Activated CD4-positive, alpha-beta T cell treated with anti-CD3 and anti-CD28 coated beads, Interleukin-2, amount 10 ng/mL, durations not matched to agents 7 days and 5 days (primary cell): ENCODE measurements around the gene RIMS3. TPM values are rescaled to one million over a fixed set of nuclear protein-coding genes. Genes with fewer than 3 reads are reported as not detected.
A peak's percentile ranks its signal among the peaks of the same experiment; 100 is the strongest.
"Not testable (repeated sequence)": the region's sequence is repeated elsewhere in the genome, so short reads cannot be mapped to it uniquely, and the experiment has no call there.

Experiments used
- CTCF ChIA-PET: fragments of 350-600 bp; sonication (Branson Sonifier 250); formaldehyde crosslinking; loops from one replicate; lab custom pipeline; 2021; ENCODE audit warnings: antibody characterized with exemption; lab: Charles Lee
- POLR2A ChIA-PET: fragments of 350-600 bp; sonication (Branson Sonifier 250); formaldehyde crosslinking; loops from one replicate; lab custom pipeline; 2021; ENCODE audit warnings: antibody characterized with exemption; lab: Charles Lee
- DNase-seq: peaks from one replicate; pipeline ENCODE4 v3.0.0-alpha.2; 2020
- H3K27ac Mint-ChIP-seq: one replicate; pipeline ENCODE4 v1.8.0; 2021; ENCODE audit warnings: mild to moderate bottlenecking, moderate library complexity, mixed read lengths
- H3K27me3 Mint-ChIP-seq: one replicate; pipeline ENCODE4 v1.8.0; 2021; ENCODE audit warnings: mixed read lengths
- H3K36me3 Mint-ChIP-seq: one replicate; pipeline ENCODE4 v1.8.0; 2021; ENCODE audit warnings: low read depth, mixed read lengths
- H3K4me1 Mint-ChIP-seq: one replicate; pipeline ENCODE4 v1.8.0; 2021; ENCODE audit warnings: mixed read lengths
- H3K4me3 Mint-ChIP-seq: one replicate; pipeline ENCODE4 v1.8.0; 2021; ENCODE audit warnings: mild to moderate bottlenecking, moderate library complexity, mixed read lengths
- H3K9me3 Mint-ChIP-seq: one replicate; pipeline ENCODE4 v1.8.0; 2021; ENCODE audit warnings: mixed read lengths
- total RNA-seq, 2 experiments: library from RNA; stranded (reverse); gene quantifications; one replicate each; pipeline ENCODE4 v1.2.3, GENCODE V29; 2021

Gene RIMS3
- total RNA-seq, 2 experiments from 2014 or later = 4.0 to 5.4 TPM

DNA sequence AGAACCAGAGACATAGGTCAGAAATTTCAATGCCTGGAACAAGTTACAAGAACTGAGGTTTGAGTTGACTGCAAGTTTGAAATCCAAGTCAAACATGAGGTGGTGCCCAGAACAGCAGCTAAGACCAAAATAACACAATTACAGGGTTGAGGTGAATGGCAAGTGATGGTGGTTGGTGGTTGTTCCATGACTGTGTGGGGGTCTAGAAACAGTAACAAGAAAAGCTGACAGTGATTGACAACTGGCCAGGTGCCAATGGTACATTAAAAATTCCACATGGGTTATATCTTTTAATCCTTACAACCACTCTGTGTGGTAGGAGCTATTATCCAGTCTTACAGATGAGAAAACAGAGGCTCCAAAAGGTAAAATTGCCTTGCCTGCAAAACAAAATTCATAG lies 32.0 kb downstream of the RIMS3 start:
- DNase-seq = no peak
- ChIA-PET POLR2A (no interaction called here), CTCF (interaction anchor here (1.5 kb wide), 1 partner anchor 10 kb away, joined by 6 read pairs; no protein-coding TSS in a partner anchor)
- Mint-ChIP-seq H3K4me3 (no peak overlapping the region), H3K36me3 (peaks cover 5% of the 10 kb centered on the region), H3K27me3 (no peaks in the 10 kb centered on the region), H3K9me3 (no peaks in the 10 kb centered on the region), H3K4me1 (peaks cover 33% of the 10 kb centered on the region), H3K27ac (no peak overlapping the region)

GRCh38 chr1:40630488-40631223 lies 34.8 kb downstream of the RIMS3 start:
- peak; percentile 2 for DNase-seq
- ChIA-PET CTCF (interaction anchor here (0.6 to 2.3 kb wide), 7 partner anchors 14 to 361 kb away, joined by 3 to 8 read pairs (median 4); no protein-coding TSS in a partner anchor), POLR2A (no interaction called here)
- Mint-ChIP-seq H3K27me3 (no peaks in the 10 kb centered on the region), H3K27ac (peak overlapping the region; percentile 13), H3K36me3 (peaks cover 5% of the 10 kb centered on the region), H3K4me1 (peaks cover 38% of the 10 kb centered on the region), H3K9me3 (no peaks in the 10 kb centered on the region), H3K4me3 (no peak overlapping the region)

DNA sequence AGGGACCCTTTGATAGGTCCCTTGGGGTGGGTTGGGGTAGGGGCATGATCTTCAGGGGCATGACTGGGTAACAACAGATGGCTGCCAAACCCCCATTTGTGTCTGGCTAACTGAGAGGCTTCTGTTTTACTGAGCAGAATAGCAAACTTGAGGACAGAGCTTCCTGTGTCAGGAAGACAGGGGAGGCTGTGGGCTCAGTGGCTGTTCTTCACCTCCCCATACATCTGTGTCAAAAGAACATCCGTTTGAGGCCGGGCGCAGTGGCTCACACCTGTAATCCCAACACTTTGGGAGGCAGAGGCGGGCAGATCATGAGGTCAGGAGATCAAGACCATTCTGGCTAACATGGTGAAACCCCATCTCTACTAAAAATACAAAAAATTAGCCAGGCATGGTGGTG lies 35.9 kb downstream of the RIMS3 start:
- peak; percentile 45 for DNase-seq
- Mint-ChIP-seq H3K4me3 (peak overlapping the region; percentile 22), H3K27ac (peak overlapping the region; percentile 76), H3K4me1 (peaks cover 29% of the 10 kb centered on the region)
- POLR2A ChIA-PET, H3K9me3 Mint-ChIP-seq, H3K36me3 Mint-ChIP-seq, H3K27me3 Mint-ChIP-seq: not testable (repeated sequence)
- CTCF ChIA-PET = interaction anchor here (0.5 to 2.3 kb wide), 5 partner anchors 16 to 238 kb away, joined by 3 to 8 read pairs (median 4); no protein-coding TSS in a partner anchor

- peaks cover 28% of the 10 kb centered on the region for H3K4me1 Mint-ChIP-seq
- peak; percentile 5 for DNase-seq
- peaks cover 3% of the 10 kb centered on the region for H3K36me3 Mint-ChIP-seq
- H3K27ac Mint-ChIP-seq = peak overlapping the region; percentile 76
- H3K4me3 Mint-ChIP-seq = no peak overlapping the region
- POLR2A ChIA-PET = no interaction called here
- no peaks in the 10 kb centered on the region for H3K27me3 Mint-ChIP-seq
- CTCF ChIA-PET = interaction anchor here (0.5 to 1.6 kb wide), 4 partner anchors 21 to 238 kb away, joined by 3 to 4 read pairs (median 4); no protein-coding TSS in a partner anchor
- no peaks in the 10 kb centered on the region for H3K9me3 Mint-ChIP-seq
These were observed 36.6 kb downstream of the RIMS3 start for GRCh38 chr1:40628903-40629292.

- H3K4me1 Mint-ChIP-seq = peaks cover 24% of the 10 kb centered on the region
- peak overlapping the region; percentile 76 for H3K27ac Mint-ChIP-seq
- no peak overlapping the region for H3K4me3 Mint-ChIP-seq
- peak; percentile 12 for DNase-seq
- no peaks in the 10 kb centered on the region for H3K27me3 Mint-ChIP-seq
- H3K9me3 Mint-ChIP-seq = no peaks in the 10 kb centered on the region
- CTCF ChIA-PET = interaction anchor here (1.5 to 1.7 kb wide), 3 partner anchors 12 to 31 kb away, joined by 3 to 4 read pairs (median 3); no protein-coding TSS in a partner anchor
- POLR2A ChIA-PET = no interaction called here
- peaks cover 3% of the 10 kb centered on the region for H3K36me3 Mint-ChIP-seq
These were observed 37.2 kb downstream of the RIMS3 start for GRCh38 chr1:40627987-40628902.

- CTCF ChIA-PET = interaction anchor here (1.8 kb wide), 1 partner anchor 223 kb away, joined by 5 read pairs; no protein-coding TSS in a partner anchor
- no peak overlapping the region for H3K4me3 Mint-ChIP-seq
- no peaks in the 10 kb centered on the region for H3K9me3 Mint-ChIP-seq
- H3K27me3 Mint-ChIP-seq = no peaks in the 10 kb centered on the region
- POLR2A ChIA-PET = no interaction called here
- H3K27ac Mint-ChIP-seq = no peak overlapping the region
- peaks cover 3% of the 10 kb centered on the region for H3K36me3 Mint-ChIP-seq
- peaks cover 24% of the 10 kb centered on the region for H3K4me1 Mint-ChIP-seq
- DNase-seq = no peak
These were observed 39.1 kb downstream of the RIMS3 start for GRCh38 chr1:40626383-40626770.

GRCh38 chr1:40625476-40626382 lies 39.8 kb downstream of the RIMS3 start:
- CTCF ChIA-PET = interaction anchor here (1.3 to 1.8 kb wide), 2 partner anchors 37 to 224 kb away, joined by 3 to 5 read pairs; no protein-coding TSS in a partner anchor
- Mint-ChIP-seq H3K27me3 (no peaks in the 10 kb centered on the region), H3K4me3 (no peak overlapping the region), H3K27ac (no peak overlapping the region), H3K36me3 (peaks cover 3% of the 10 kb centered on the region), H3K4me1 (peaks cover 24% of the 10 kb centered on the region), H3K9me3 (no peaks in the 10 kb centered on the region)
- peak; percentile 1 for DNase-seq
- POLR2A ChIA-PET = no interaction called here

DNA sequence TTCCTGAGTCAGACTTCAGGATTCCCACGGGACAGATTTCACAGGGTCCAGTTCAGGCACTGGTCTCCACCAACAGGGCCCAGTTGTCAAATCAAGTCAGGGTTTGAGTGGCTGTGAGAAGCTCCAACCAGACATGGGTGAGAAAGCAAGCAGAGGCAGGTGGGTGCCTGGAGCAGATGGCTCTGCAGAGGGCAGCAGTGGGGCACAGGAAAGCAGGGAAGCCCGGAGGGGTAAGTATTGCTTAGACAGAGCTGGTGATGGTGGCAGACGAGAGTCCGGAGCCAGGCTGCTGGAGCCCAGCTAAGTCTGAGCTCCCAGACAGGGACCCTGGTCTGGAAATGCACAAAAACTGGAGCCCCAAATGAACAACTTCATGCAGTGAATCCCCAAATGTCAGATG lies 40.4 kb downstream of the RIMS3 start:
- Mint-ChIP-seq H3K4me3 (no peak overlapping the region), H3K9me3 (no peaks in the 10 kb centered on the region), H3K27me3 (no peaks in the 10 kb centered on the region), H3K27ac (no peak overlapping the region), H3K4me1 (peaks cover 20% of the 10 kb centered on the region), H3K36me3 (peaks cover 3% of the 10 kb centered on the region)
- ChIA-PET CTCF (interaction anchor here (1.3 to 1.8 kb wide), 2 partner anchors 38 to 225 kb away, joined by 3 to 5 read pairs; no protein-coding TSS in a partner anchor), POLR2A (no interaction called here)
- DNase-seq = peak; percentile 23

- no peaks in the 10 kb centered on the region for H3K36me3 Mint-ChIP-seq
- no peak overlapping the region for H3K4me3 Mint-ChIP-seq
- no peaks in the 10 kb centered on the region for H3K27me3 Mint-ChIP-seq
- CTCF ChIA-PET = interaction anchor here (1.4 kb wide), 1 partner anchor 10 kb away, joined by 6 read pairs; no protein-coding TSS in a partner anchor
- DNase-seq = no peak
- H3K4me1 Mint-ChIP-seq = peaks cover 1% of the 10 kb centered on the region
- POLR2A ChIA-PET = no interaction called here
- no peak overlapping the region for H3K27ac Mint-ChIP-seq
- H3K9me3 Mint-ChIP-seq = no peaks in the 10 kb centered on the region
These were observed 42.4 kb downstream of the RIMS3 start for GRCh38 chr1:40622936-40623629.

DNA sequence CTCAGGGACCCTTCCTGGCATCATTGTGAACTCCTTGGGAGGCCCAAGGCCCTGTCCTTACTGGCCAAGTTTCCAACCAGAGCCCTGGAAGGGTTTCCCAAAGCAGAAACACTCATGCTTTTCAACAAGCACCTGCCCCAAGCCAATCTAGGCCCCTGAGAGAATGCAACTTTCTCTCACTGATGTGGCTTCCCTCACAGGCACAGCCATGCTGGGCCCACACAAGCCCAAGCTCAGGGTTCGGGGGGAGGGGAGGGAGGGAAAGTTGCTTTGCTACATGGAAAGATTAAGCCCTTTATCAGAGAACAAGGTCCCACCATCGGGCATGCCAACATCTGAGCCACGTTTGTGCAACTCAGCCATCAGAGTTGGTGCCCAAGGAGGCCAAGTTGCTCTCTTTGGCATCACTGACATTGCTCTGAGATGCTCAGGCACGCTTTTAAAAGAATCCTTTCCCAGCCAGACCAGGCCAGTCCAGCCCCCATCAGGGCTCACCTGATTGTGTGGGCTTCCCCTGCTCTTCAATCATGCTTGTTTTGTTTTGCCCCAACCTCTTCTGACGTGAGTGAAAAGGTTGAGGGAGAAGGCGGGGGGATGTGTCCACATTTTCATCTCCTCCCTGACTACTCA lies 43.5 kb downstream of the RIMS3 start:
- ChIA-PET CTCF (no interaction called here), POLR2A (no interaction called here)
- Mint-ChIP-seq H3K36me3 (no peaks in the 10 kb centered on the region), H3K9me3 (no peaks in the 10 kb centered on the region), H3K27me3 (no peaks in the 10 kb centered on the region), H3K4me1 (no peaks in the 10 kb centered on the region), H3K4me3 (no peak overlapping the region), H3K27ac (no peak overlapping the region)
- DNase-seq = no peak

DNA sequence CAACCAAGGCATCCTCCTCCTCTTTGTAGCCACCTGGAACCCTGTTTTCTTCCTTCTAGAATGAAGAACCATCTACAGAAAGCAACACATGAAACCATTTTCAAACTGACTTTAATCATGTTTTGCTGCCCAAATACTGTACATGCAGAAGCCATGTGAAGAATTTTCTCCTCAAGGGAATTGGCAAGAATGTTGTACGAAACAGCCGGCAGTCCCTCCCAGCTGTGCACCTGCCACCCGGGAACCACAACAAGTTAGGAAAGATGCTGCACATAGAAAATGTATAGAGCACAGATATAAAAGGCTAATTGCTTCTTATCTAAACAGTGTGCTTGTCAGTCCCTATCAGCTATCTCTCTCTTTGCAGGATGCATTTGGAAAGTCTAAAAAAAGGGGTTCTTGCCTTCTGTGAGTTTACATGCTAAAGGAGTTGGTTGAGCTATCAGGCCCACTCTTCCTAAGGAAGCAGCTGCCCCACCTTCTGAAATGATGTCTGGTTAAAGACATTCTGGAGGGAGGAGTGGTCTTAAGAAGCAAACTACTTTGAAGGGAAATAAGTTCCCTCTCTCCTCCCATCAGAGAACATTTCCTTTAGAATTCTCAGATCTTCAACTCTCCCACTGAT lies 44.8 kb downstream of the RIMS3 start:
- Mint-ChIP-seq H3K36me3 (no peaks in the 10 kb centered on the region), H3K4me1 (no peaks in the 10 kb centered on the region), H3K4me3 (no peak overlapping the region), H3K27ac (no peak overlapping the region), H3K27me3 (peaks cover 3% of the 10 kb centered on the region), H3K9me3 (no peaks in the 10 kb centered on the region)
- ChIA-PET CTCF (no interaction called here), POLR2A (no interaction called here)
- DNase-seq = no peak
